ENCODE results near the gene PPP1R3D. TPM values are rescaled to one million over a fixed set of nuclear protein-coding genes. Genes with fewer than 3 reads are reported as not detected.

Gene PPP1R3D
- total RNA-seq, 1 experiment from 2014 or later, result 3.1 TPM

GRCh38 chr20:59962155-59962554, 22.1 kb upstream of the PPP1R3D start:
- no peak overlapping the region for H2BK20ac ChIP-seq (ENCODE audit: low read depth, low read length, poor library complexity, severe bottlenecking)
- H3K27me3 Mint-ChIP-seq (ENCODE audit: low read depth), result no peaks in the 10 kb centered on the region
- no peak overlapping the region for H2AK5ac ChIP-seq (ENCODE audit: insufficient read length, low read length)
- no peaks in the 10 kb centered on the region for H3K9me3 Mint-ChIP-seq
- no peak overlapping the region for H2BK15ac ChIP-seq (ENCODE audit: low read depth, low read length)
- no peak overlapping the region for H4K5ac ChIP-seq (ENCODE audit: insufficient read length, low read depth, low read length)
- H3K18ac ChIP-seq (ENCODE audit: insufficient read length, low read depth, low read length), result no peak overlapping the region
- no peak overlapping the region for H3T11ph ChIP-seq (ENCODE audit: low read length)
- H3K27me3 ChIP-seq (ENCODE audit: insufficient read depth, low read length), result no peaks in the 10 kb centered on the region
- no peaks in the 10 kb centered on the region for H4K20me1 ChIP-seq (ENCODE audit: control insufficient read depth, insufficient read depth, insufficient read length)
- no peak overlapping the region for H3K14ac ChIP-seq (ENCODE audit: insufficient read depth, low read length)
- no peak overlapping the region for H3K4me3 Mint-ChIP-seq
- no peak overlapping the region for H2BK5ac ChIP-seq (ENCODE audit: insufficient read length, low read length)
- H4K91ac ChIP-seq (ENCODE audit: insufficient read length, low read depth, low read length), result no peak overlapping the region
- no peak overlapping the region for H3K9ac ChIP-seq (ENCODE audit: extremely low read depth, insufficient read length, low read length)
- no peak for TF ChIP-seq CTCF (conservative IDR thresholded peaks at IDR 0.05)
- H2BK120ac ChIP-seq (ENCODE audit: low read depth, low read length, poor library complexity, severe bottlenecking), result no peak overlapping the region
- H3K27ac ChIP-seq (ENCODE audit: insufficient read length, low read depth, low read length), result no peak overlapping the region
- H3K36me3 Mint-ChIP-seq (ENCODE audit: insufficient read depth in 1 of 3, low read depth in 3 of 3), result no peaks in the 10 kb centered on the region
- no peak overlapping the region for H2AFZ ChIP-seq (ENCODE audit: low read length)
- no peak overlapping the region for H3K4me2 ChIP-seq (ENCODE audit: insufficient read depth, insufficient read length, low read length)
- H3K4ac ChIP-seq (ENCODE audit: low read depth, low read length), result no peak overlapping the region
- no peak overlapping the region for H2BK12ac ChIP-seq (ENCODE audit: insufficient read length, low read depth, low read length)
- no peak overlapping the region for H3K23ac ChIP-seq (ENCODE audit: insufficient read length, low read depth, low read length)
- no peak overlapping the region for H4K8ac ChIP-seq (replicated peaks; ENCODE audit: insufficient read length, low read depth, low read length)
- peaks cover 0 to 8% of the 10 kb centered on the region in 2 experiments; a peak in 3 of 4 replicates for H3K4me1 Mint-ChIP-seq
- no peak for DNase-seq
- H3K79me1 ChIP-seq (ENCODE audit: insufficient read depth, low read depth, low read length, poor library complexity, severe bottlenecking), result no peaks in the 10 kb centered on the region
- H3K27ac Mint-ChIP-seq, result no peak overlapping the region
- H3K4me1 ChIP-seq (ENCODE audit: insufficient read depth, low read length), result no peaks in the 10 kb centered on the region
- H3K9me3 ChIP-seq (ENCODE audit: control insufficient read depth, low read depth, low read length), result no peaks in the 10 kb centered on the region
- H3K56ac ChIP-seq (ENCODE audit: insufficient read length, low read depth, low read length), result no peak overlapping the region
- no peaks in the 10 kb centered on the region for H3K79me2 ChIP-seq (ENCODE audit: insufficient read depth, low read length)
- peaks cover 3% of the 10 kb centered on the region for H3K23me2 ChIP-seq (ENCODE audit: insufficient read length, low read depth, low read length, poor library complexity, severe bottlenecking)
- WGBS (ENCODE audit: extremely low coverage, insufficient read length, low lambda C conversion rate), result no CpG with 5 or more reads among the region's 6 CpGs

Data from H9 (cell line).